ENCODE measurements around the gene TXNDC2. TPM values are rescaled to one million over a fixed set of nuclear protein-coding genes. Genes with fewer than 3 reads are reported as not detected.

The TXNDC2 gene
- total RNA-seq, 4 donors from 2014 or later, result 0.07 to 0.24 TPM; not detected in 2

DNA sequence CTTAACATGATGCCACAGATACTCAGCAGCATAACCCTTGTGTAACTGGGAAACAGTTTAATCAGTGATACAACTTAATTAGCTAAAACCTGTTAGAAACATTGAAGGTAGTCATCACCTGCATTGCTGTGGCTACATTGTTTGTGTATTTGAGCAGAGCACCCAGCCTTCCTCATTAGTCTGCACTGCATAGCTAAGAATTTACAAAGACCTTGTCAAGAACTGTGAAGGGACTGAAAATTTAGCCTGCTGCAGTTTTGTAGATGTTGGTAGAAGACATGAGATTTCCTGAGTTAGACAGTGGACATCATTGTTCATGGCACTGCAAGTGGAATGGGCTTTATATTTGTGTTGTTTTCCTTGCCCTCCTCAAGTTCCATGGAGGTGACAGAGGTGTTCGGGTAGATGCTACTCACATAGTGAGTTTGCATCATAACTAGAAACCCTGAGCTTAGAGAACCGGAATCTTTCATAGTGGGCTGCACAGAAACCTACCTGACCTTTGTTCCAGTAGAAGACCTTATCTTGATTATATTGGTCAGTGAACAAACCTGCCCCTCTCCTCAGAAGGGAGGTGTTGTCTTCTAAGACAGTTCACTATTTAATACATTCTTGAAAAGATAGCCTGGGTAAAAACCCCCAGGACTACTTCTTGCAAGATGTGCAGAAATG lies 40.6 kb downstream of the TXNDC2 start:
- Histone ChIP-seq H3K36me3 (no peaks in the 10 kb centered on the region), H3K4me1 (peaks cover 6 to 9% of the 10 kb centered on the region in 2 donors), H3K9me3 (no peaks in the 10 kb centered on the region), H3K4me3 (no peak overlapping the region), H3K27me3 (no peaks in the 10 kb centered on the region), H3K27ac (no peak overlapping the region)
- intact Hi-C loops (cut with DNase I; ENCODE audit: low total_unique reads), result no loop called here
- no peak for DNase-seq
- TF ChIP-seq POLR2A (IDR thresholded peaks at IDR 0.05) (no peak), CTCF (IDR thresholded peaks at IDR 0.05) (no peak)

DNA sequence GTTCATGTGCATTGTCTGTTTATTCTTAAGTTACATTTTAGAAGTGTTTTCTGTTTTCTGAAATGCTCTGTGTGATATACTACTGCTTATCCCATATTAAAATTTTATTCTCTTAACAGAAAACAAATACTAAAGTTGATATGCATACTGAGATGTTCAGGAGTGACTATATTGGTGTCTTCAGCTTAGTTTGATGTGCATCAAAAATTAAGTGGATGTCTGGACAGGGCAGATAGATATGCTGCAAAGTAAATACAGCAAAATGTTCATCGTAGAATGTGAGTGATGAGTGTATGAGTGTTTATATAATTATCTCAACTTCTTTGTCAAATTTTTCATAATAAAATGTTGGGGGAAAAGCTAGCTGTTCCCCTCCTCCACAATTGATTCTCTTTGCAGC lies 41.2 kb downstream of the TXNDC2 start:
- TF ChIP-seq CTCF (IDR thresholded peaks at IDR 0.05) (no peak), POLR2A (IDR thresholded peaks at IDR 0.05) (no peak)
- intact Hi-C loops (cut with DNase I; ENCODE audit: low total_unique reads), result no loop called here
- no peaks in the 10 kb centered on the region for H3K9me3 ChIP-seq
- no peaks in the 10 kb centered on the region for H3K27me3 ChIP-seq
- H3K27ac ChIP-seq, result no peak overlapping the region
- no peaks in the 10 kb centered on the region for H3K36me3 ChIP-seq
- H3K4me1 ChIP-seq, result peaks cover 6 to 9% of the 10 kb centered on the region in 2 donors
- H3K4me3 ChIP-seq, result no peak overlapping the region
- DNase-seq, result no peak

DNA sequence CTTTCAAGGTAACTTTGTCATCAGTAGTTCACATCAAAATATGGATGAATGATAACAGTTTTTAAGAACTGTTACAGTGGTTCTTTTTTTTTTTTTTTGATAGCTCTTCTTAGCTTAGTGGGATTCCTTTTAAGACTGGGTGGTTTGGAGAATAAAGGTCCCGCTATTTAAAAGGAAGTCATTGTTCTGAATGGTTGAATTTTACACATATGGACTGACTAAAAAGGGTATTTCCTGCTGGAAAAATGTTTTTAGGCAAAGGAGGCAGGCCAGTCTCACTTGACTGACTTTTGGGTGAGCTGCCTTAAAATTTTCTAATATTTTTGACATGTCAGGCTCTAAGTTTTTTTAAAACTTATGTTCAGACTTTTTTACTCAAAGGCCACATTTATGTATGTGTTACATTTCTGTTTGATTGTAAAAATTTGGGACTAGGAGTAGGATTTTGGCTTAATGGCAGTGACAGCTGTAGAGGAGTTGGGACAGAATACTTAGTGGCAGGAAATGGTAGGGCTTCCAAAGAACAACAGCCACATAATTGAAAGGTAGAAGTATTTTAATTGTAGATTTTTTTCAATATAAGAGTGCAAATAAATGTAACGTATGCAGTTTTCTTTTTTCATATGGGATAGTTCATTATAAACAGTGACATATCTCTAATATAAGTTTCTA lies 41.8 kb downstream of the TXNDC2 start:
- Histone ChIP-seq H3K4me3 (no peak overlapping the region), H3K4me1 (peaks cover 6 to 9% of the 10 kb centered on the region in 2 donors), H3K36me3 (no peaks in the 10 kb centered on the region), H3K9me3 (no peaks in the 10 kb centered on the region), H3K27ac (no peak overlapping the region), H3K27me3 (no peaks in the 10 kb centered on the region)
- no peak for TF ChIP-seq CTCF (IDR thresholded peaks at IDR 0.05)
- no peak for TF ChIP-seq POLR2A (IDR thresholded peaks at IDR 0.05)
- DNase-seq, result no peak
- intact Hi-C loops (cut with DNase I; ENCODE audit: low total_unique reads), result no loop called here

DNA sequence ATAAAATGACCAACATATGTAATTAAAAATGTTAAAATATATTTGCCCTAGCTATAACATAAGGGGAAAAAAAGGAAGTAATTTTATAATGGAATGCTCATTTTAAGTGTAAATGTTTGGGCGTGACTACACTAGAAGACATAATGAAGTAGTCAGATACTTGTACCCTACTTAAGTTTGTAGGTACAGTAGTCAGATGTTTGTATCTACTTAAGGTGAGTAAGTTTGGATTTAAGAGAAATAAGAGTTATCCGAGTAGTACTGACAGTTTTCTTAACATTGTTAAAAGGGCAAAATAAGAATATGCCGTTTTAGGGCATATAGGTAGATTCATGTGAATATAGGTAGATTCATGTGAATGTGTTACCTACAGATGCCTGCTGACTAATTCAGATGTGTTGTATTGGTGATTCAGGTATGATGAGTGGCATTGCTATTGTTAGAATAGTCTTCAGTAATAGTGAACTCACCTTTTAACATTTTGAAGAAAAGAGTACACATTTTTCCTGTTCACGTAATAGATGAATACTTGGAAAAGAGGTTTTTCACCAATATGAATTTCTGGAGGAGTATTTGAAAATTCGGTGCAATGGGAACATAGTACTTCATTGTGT lies 43.0 kb downstream of the TXNDC2 start:
- Histone ChIP-seq H3K27me3 (no peaks in the 10 kb centered on the region), H3K4me3 (no peak overlapping the region), H3K36me3 (no peaks in the 10 kb centered on the region), H3K4me1 (peaks cover 4 to 9% of the 10 kb centered on the region in 2 donors), H3K27ac (no peak overlapping the region), H3K9me3 (no peaks in the 10 kb centered on the region)
- intact Hi-C loops (cut with DNase I; ENCODE audit: low total_unique reads), result no loop called here
- DNase-seq, result no peak
- TF ChIP-seq POLR2A (IDR thresholded peaks at IDR 0.05) (no peak), CTCF (IDR thresholded peaks at IDR 0.05) (no peak)

DNA sequence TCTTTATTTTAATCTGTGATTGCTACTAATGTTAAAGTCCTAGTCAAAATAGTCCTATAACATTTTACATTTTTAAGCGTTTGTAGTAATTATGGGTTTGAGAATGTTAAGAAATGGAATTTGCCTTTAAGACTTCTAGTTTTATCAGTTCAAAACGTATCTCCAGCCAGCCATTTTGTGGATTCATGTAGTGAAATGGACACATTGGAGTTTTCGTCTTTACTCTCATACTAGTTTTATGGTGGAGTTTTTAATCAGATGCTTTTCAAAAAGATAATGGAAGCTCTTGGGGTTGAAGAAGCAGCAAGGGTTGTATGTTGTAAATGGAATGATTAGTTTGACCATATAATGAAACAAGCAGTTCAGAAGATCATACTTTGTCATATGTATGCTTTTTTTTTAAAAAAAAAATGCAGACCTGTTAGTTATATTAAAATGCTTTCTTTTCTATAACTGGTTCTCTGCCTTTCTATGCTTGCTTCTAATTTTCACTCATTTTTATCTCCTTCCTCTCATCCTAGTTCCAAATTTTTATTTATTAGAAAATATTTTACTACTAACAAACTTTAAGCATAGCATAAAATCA lies 44.6 kb downstream of the TXNDC2 start:
- Histone ChIP-seq H3K4me1 (peaks cover 0 to 9% of the 10 kb centered on the region in 2 donors), H3K9me3 (no peaks in the 10 kb centered on the region), H3K27ac (no peak overlapping the region), H3K27me3 (no peaks in the 10 kb centered on the region), H3K4me3 (no peak overlapping the region), H3K36me3 (no peaks in the 10 kb centered on the region)
- intact Hi-C loops (cut with DNase I; ENCODE audit: low total_unique reads), result no loop called here
- no peak for DNase-seq
- TF ChIP-seq CTCF (IDR thresholded peaks at IDR 0.05), result no peak
- no peak for TF ChIP-seq POLR2A (IDR thresholded peaks at IDR 0.05)

Data from uterus (tissue), 4 donors.